B cell (primary cell): Measurements from ENCODE around the gene PPP2R2C.

Experiments used
- EZH2 ChIP-seq: IDR thresholded peaks from 2 replicates; pipeline ENCODE4 v1.6.1; 2012; ENCODE audit warnings: borderline replicate concordance, low read depth, mild to moderate bottlenecking, moderate library complexity, low read length; ENCODE audit not compliant: insufficient read depth, poor library complexity, severe bottlenecking
- TF ChIP-seq, protein P1 (sequence below): fragments of 200-600 bp; IDR thresholded peaks from one replicate; pipeline ENCODE4 v1.8.0; 2022; ENCODE audit warnings: antibody characterized with exemption, mild to moderate bottlenecking

DNA sequence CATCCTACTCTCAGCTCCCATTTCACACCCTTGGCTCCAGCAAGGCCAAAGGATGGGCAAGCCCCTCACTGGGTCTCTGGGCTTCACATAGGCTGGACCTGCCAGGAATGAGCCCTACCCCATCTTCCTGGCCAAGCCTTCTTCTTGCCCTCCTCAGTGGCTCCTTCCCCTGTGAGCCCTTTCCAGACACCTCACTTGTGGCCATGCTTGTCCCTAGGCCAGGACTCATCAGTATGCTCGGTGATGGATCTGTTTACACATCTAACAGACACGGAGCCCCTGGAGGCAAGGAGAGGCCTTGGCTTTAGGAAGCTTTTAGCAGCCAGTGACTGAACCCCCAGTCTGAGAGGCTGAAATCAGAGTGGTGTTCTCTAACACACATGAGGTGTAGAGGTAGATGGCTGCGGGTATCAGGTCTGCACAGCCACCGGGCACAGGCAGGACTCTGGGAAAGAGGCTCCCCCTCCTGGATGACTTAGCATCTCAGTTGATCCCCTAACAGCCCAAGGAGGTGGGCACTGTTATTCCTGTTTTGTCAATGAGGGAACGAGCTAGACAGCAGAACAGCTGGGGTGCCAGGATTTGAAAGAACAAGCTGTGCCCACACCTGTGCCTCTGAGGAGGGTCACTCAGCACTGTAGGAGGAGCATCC, 44.8 kb downstream of the PPP2R2C start:
- TF ChIP-seq, protein P1, sequence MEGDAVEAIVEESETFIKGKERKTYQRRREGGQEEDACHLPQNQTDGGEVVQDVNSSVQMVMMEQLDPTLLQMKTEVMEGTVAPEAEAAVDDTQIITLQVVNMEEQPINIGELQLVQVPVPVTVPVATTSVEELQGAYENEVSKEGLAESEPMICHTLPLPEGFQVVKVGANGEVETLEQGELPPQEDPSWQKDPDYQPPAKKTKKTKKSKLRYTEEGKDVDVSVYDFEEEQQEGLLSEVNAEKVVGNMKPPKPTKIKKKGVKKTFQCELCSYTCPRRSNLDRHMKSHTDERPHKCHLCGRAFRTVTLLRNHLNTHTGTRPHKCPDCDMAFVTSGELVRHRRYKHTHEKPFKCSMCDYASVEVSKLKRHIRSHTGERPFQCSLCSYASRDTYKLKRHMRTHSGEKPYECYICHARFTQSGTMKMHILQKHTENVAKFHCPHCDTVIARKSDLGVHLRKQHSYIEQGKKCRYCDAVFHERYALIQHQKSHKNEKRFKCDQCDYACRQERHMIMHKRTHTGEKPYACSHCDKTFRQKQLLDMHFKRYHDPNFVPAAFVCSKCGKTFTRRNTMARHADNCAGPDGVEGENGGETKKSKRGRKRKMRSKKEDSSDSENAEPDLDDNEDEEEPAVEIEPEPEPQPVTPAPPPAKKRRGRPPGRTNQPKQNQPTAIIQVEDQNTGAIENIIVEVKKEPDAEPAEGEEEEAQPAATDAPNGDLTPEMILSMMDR = no peak
- no peak for TF ChIP-seq EZH2
